Caco-2 (cell line): Measurements from ENCODE around the gene SMG7. TPM values are rescaled to one million over a fixed set of nuclear protein-coding genes. Genes with fewer than 3 reads are reported as not detected.

Source experiments
- BruUV-seq: library from RNA; stranded (reverse); fragments of 400-500 nt; replicated peaks from 2 replicates; lab custom pipeline; 2021; lab: Mats Ljungman, UMichigan
- CTCF ChIA-PET: fragments of 300-600 bp; sonication (Branson Sonifier 250); formaldehyde crosslinking; loops from one replicate; lab custom pipeline; 2022; ENCODE audit warnings: antibody characterized with exemption; lab: Charles Lee
- POLR2A ChIA-PET: fragments of 300-600 bp; sonication (Branson Sonifier 250); formaldehyde crosslinking; loops from one replicate; lab custom pipeline; 2022; ENCODE audit warnings: antibody characterized with exemption; lab: Charles Lee
- DNase-seq, 2 experiments: peaks; one replicate each; pipeline versions ENCODE4 v3.0.0 to v3.0.0-alpha.2; 2020 to 2022
- H3K27me3 ChIP-seq: replicated peaks from 2 replicates; pipeline ENCODE4 v1.6.0; 2011; ENCODE audit warnings: low read length; ENCODE audit not compliant: control insufficient read depth, insufficient read depth
- H3K36me3 ChIP-seq: 2 replicates; pipeline ENCODE4 v1.5.1; 2011; ENCODE audit warnings: low read length; ENCODE audit not compliant: control insufficient read depth, insufficient read depth
- H3K4me1 ChIP-seq: fragments of 250-450 bp; sonication (Bioruptor Pico); 2 replicates; pipeline ENCODE4 v1.5.1; 2020; ENCODE audit warnings: mild to moderate bottlenecking
- H3K4me3 ChIP-seq: 2 replicates; pipeline ENCODE4 v1.5.1; 2011; ENCODE audit warnings: low read depth, mild to moderate bottlenecking, control low read depth, low read length
- H3K9me3 ChIP-seq: fragments of 250-450 bp; sonication (Bioruptor Pico); 2 replicates; pipeline ENCODE4 v1.5.1; 2020; ENCODE audit warnings: mild to moderate bottlenecking, moderate library complexity
- H3K27ac Mint-ChIP-seq: one replicate; pipeline ENCODE4 v1.8.0; 2022; ENCODE audit warnings: mixed read lengths; ENCODE audit not compliant: unreplicated experiment
- H3K27me3 Mint-ChIP-seq: one replicate; pipeline ENCODE4 v1.8.0; 2022; ENCODE audit warnings: mixed read lengths; ENCODE audit not compliant: insufficient read depth, unreplicated experiment
- H3K36me3 Mint-ChIP-seq: one replicate; pipeline ENCODE4 v1.8.0; 2022; ENCODE audit warnings: mild to moderate bottlenecking, mixed read lengths; ENCODE audit not compliant: insufficient read depth, unreplicated experiment
- H3K4me1 Mint-ChIP-seq: one replicate; pipeline ENCODE4 v1.8.0; 2022; ENCODE audit warnings: low read depth, mixed read lengths; ENCODE audit not compliant: unreplicated experiment
- H3K4me3 Mint-ChIP-seq: one replicate; pipeline ENCODE4 v1.8.0; 2022; ENCODE audit warnings: mild to moderate bottlenecking, moderate library complexity, mixed read lengths; ENCODE audit not compliant: unreplicated experiment
- H3K9me3 Mint-ChIP-seq: one replicate; pipeline ENCODE4 v1.8.0; 2022; ENCODE audit warnings: mixed read lengths; ENCODE audit not compliant: unreplicated experiment
- CTCF ChIP-seq, 2 experiments: fragments of 200-600 bp in 1 of 2; IDR thresholded peaks; 1 replicate in 1 of 2; 2 replicates in 1 of 2; pipeline versions ENCODE4 v1.5.1 to v1.8.0; 2011 to 2022; ENCODE audit warnings: antibody characterized with exemption in 1 of 2, control low read depth in 1 of 2, inconsistent platforms in 1 of 2, low read depth in 1 of 2, low read length in 1 of 2, mild to moderate bottlenecking in 1 of 2, moderate library complexity in 1 of 2; ENCODE audit not compliant: insufficient read depth in 1 of 2, severe bottlenecking in 1 of 2, unreplicated experiment in 1 of 2
- intact Hi-C: fragments of 100-400 bp; cut with micrococcal nuclease; formaldehyde crosslinking; loops from one replicate; pipeline ENCODE4 v1.10.0; 2022; ENCODE audit not compliant: unreplicated experiment
- total RNA-seq: library from RNA; stranded (reverse); gene quantifications from 2 replicates; pipeline ENCODE4 v1.2.3, GENCODE V29; 2022

SMG7 gene
- total RNA-seq, 1 experiment from 2014 or later: 57.8 TPM

GRCh38 chr1:183457449-183457848 is 14.8 kb upstream of the SMG7 start:
- intact Hi-C loops: no loop called here
- CTCF ChIA-PET: interaction anchor here (0.6 kb wide), 1 partner anchor 14 kb away, joined by 3 read pairs; no protein-coding TSS in a partner anchor
- peaks cover 26% of the 10 kb centered on the region for H3K4me1 ChIP-seq

GRCh38 chr1:183460596-183460995 is 11.7 kb upstream of the SMG7 start:
- Histone ChIP-seq H3K27me3 (no peaks in the 10 kb centered on the region), H3K9me3 (peaks cover 14% of the 10 kb centered on the region), H3K4me1 (peaks cover 26% of the 10 kb centered on the region), H3K4me3 (no peak overlapping the region), H3K36me3 (no peaks in the 10 kb centered on the region)
- no peaks in the 10 kb centered on the region for H3K27me3 Mint-ChIP-seq
- H3K4me1 Mint-ChIP-seq: peaks cover 19% of the 10 kb centered on the region
- intact Hi-C loops: no loop called here
- no peak for TF ChIP-seq CTCF (IDR thresholded peaks at IDR 0.05; ENCODE audit: insufficient read depth in 1 of 2, low read depth in 1 of 2, low read length in 1 of 2, severe bottlenecking in 1 of 2, unreplicated experiment in 1 of 2)
- H3K4me3 Mint-ChIP-seq: no peak overlapping the region
- no TSS peak for BruUV-seq
- POLR2A ChIA-PET: no interaction called here
- H3K27ac Mint-ChIP-seq: peak overlapping the region; percentile 35
- peaks cover 10% of the 10 kb centered on the region for H3K9me3 Mint-ChIP-seq
- peaks cover 7% of the 10 kb centered on the region for H3K36me3 Mint-ChIP-seq
- CTCF ChIA-PET: interaction anchor here (0.7 kb wide), 1 partner anchor 178 kb away, joined by 3 read pairs; no protein-coding TSS in a partner anchor
- DNase-seq: no peak

More at GRCh38 chr1:183457449-183457848, 14.8 kb upstream of the SMG7 start:
- peaks cover 15% of the 10 kb centered on the region for H3K4me1 Mint-ChIP-seq
- H3K36me3 ChIP-seq: no peaks in the 10 kb centered on the region
- POLR2A ChIA-PET: no interaction called here
- peaks cover 10% of the 10 kb centered on the region for H3K9me3 Mint-ChIP-seq
- no peaks in the 10 kb centered on the region for H3K27me3 Mint-ChIP-seq
- H3K4me3 Mint-ChIP-seq: no peak overlapping the region
- no peak overlapping the region for H3K4me3 ChIP-seq
- BruUV-seq: no TSS peak
- no peaks in the 10 kb centered on the region for H3K27me3 ChIP-seq
- DNase-seq: no peak
- H3K9me3 ChIP-seq: peaks cover 14% of the 10 kb centered on the region
- peaks cover 7% of the 10 kb centered on the region for H3K36me3 Mint-ChIP-seq
- TF ChIP-seq CTCF (IDR thresholded peaks at IDR 0.05; ENCODE audit: insufficient read depth in 1 of 2, low read depth in 1 of 2, low read length in 1 of 2, severe bottlenecking in 1 of 2, unreplicated experiment in 1 of 2): no peak
- H3K27ac Mint-ChIP-seq: no peak overlapping the region

GRCh38 chr1:183461350-183461749 is 10.9 kb upstream of the SMG7 start:
- CTCF ChIA-PET: no interaction called here
- BruUV-seq: no TSS peak
- peaks cover 21% of the 10 kb centered on the region for H3K4me1 Mint-ChIP-seq
- Histone ChIP-seq H3K4me3 (no peak overlapping the region), H3K9me3 (peaks cover 14% of the 10 kb centered on the region), H3K36me3 (no peaks in the 10 kb centered on the region), H3K27me3 (no peaks in the 10 kb centered on the region), H3K4me1 (peaks cover 26% of the 10 kb centered on the region)
- peak overlapping the region; percentile 86 for H3K27ac Mint-ChIP-seq
- H3K27me3 Mint-ChIP-seq: no peaks in the 10 kb centered on the region
- peaks cover 7% of the 10 kb centered on the region for H3K36me3 Mint-ChIP-seq
- H3K9me3 Mint-ChIP-seq: peaks cover 10% of the 10 kb centered on the region
- DNase-seq: peak; percentile 66 to 84
- H3K4me3 Mint-ChIP-seq: peak overlapping the region; percentile 32
- intact Hi-C loops: no loop called here
- no peak for TF ChIP-seq CTCF (IDR thresholded peaks at IDR 0.05; ENCODE audit: insufficient read depth in 1 of 2, low read depth in 1 of 2, low read length in 1 of 2, severe bottlenecking in 1 of 2, unreplicated experiment in 1 of 2)
- POLR2A ChIA-PET: no interaction called here
